Tibial nerve (tissue), 4 donors: ENCODE results near the gene RAP2B. TPM values are rescaled to one million over a fixed set of nuclear protein-coding genes. Genes with fewer than 3 reads are reported as not detected.

Experiments
- DNase-seq, 2 donors: peaks; one replicate each; pipeline ENCODE4 v3.0.0-alpha.2; 2019; ENCODE audit warnings: low spot score in 2 of 2
- H3K27ac ChIP-seq, 4 donors: fragments of 200-600 bp; sonication (generic) in 3 of 4; one replicate each; pipeline ENCODE4 v1.5.1; 2017 to 2019; ENCODE audit warnings: mild to moderate bottlenecking in 1 of 4
- H3K27me3 ChIP-seq, 2 donors: fragments of 200-600 bp; sonication (generic) in 1 of 2; one replicate each; pipeline versions ENCODE4 v1.5.1 to v1.6.0; 2017 to 2019
- H3K36me3 ChIP-seq, 3 donors: fragments of 200-600 bp; sonication (generic); one replicate each; pipeline ENCODE4 v1.5.1; 2018 to 2019
- H3K4me1 ChIP-seq, 4 donors: fragments of 200-600 bp; sonication (generic) in 3 of 4; one replicate each; pipeline ENCODE4 v1.5.1; 2017 to 2019
- H3K4me3 ChIP-seq, 4 donors: fragments of 200-600 bp; sonication (generic) in 3 of 4; one replicate each; pipeline ENCODE4 v1.5.1; 2017 to 2019; ENCODE audit warnings: mild to moderate bottlenecking in 1 of 4, moderate library complexity in 1 of 4
- H3K9me3 ChIP-seq, 4 donors: fragments of 200-600 bp; sonication (generic) in 3 of 4; one replicate each; pipeline ENCODE4 v1.5.1; 2017 to 2019
- CTCF ChIP-seq, 5 experiments: fragments of 200-600 bp in 3 of 5; fragments of 450-650 bp in 2 of 5; sonication (generic) in 3 of 5; IDR thresholded peaks; one replicate each; pipeline ENCODE4 v1.5.1; 2016 to 2019; ENCODE audit warnings: antibody characterized with exemption in 5 of 5, mild to moderate bottlenecking in 3 of 5, moderate library complexity in 2 of 5
- EP300 ChIP-seq, 2 donors: sonication (generic); formaldehyde crosslinking; IDR thresholded peaks; one replicate each; pipeline ENCODE4 v1.6.1; 2017; ENCODE audit warnings: antibody characterized with exemption in 2 of 2, mild to moderate bottlenecking in 1 of 2
- POLR2A ChIP-seq, 2 donors: fragments of 450-650 bp; IDR thresholded peaks; one replicate each; pipeline ENCODE4 v1.6.1; 2017; ENCODE audit warnings: antibody characterized with exemption in 2 of 2, mild to moderate bottlenecking in 2 of 2, moderate library complexity in 2 of 2
- WGBS, 2 donors: methylation state at CpG; one replicate each; pipeline ENCODE4 v1.1.5; 2018; 5-methylcytosine and 5-hydroxymethylcytosine counted together
- total RNA-seq, 4 donors: library from RNA; depleted of rRNA; stranded (reverse); fragments of >200 nt; gene quantifications; one replicate each; pipeline ENCODE4 v1.1.0, GENCODE V29; 2016

Gene RAP2B
- total RNA-seq, 4 donors from 2014 or later: 15.1 to 17.3 (median 15.8) TPM

GRCh38 chr3:153215966-153216365, 53.9 kb downstream of the RAP2B start:
- WGBS, 2 donors: 40 to 49% methylated on average over 5 of the region's 5 CpGs
- Histone ChIP-seq H3K27ac (no peak overlapping the region), H3K9me3 (no peaks in the 10 kb centered on the region), H3K4me1 (peaks cover 0 to 14% (median 0%) of the 10 kb centered on the region in 4 donors), H3K36me3 (no peaks in the 10 kb centered on the region), H3K4me3 (no peak overlapping the region), H3K27me3 (no peaks in the 10 kb centered on the region)
- no peak for DNase-seq
- no peak for TF ChIP-seq EP300 (IDR thresholded peaks at IDR 0.05)
- TF ChIP-seq POLR2A (IDR thresholded peaks at IDR 0.05): no peak
- TF ChIP-seq CTCF (IDR thresholded peaks at IDR 0.05): no peak

GRCh38 chr3:153216928-153217327, 54.9 kb downstream of the RAP2B start:
- no peaks in the 10 kb centered on the region for H3K9me3 ChIP-seq
- 81 to 92% methylated on average over 2 of the region's 2 CpGs for WGBS, 2 donors
- no peak for DNase-seq
- no peaks in the 10 kb centered on the region for H3K27me3 ChIP-seq
- TF ChIP-seq CTCF (IDR thresholded peaks at IDR 0.05): no peak
- no peak for TF ChIP-seq POLR2A (IDR thresholded peaks at IDR 0.05)
- TF ChIP-seq EP300 (IDR thresholded peaks at IDR 0.05): no peak
- no peaks in the 10 kb centered on the region for H3K36me3 ChIP-seq
- H3K4me3 ChIP-seq: no peak overlapping the region
- H3K4me1 ChIP-seq: peaks cover 0 to 14% (median 3%) of the 10 kb centered on the region in 4 donors
- no peak overlapping the region for H3K27ac ChIP-seq

GRCh38 chr3:153219146-153219545, 57.1 kb downstream of the RAP2B start:
- H3K4me1 ChIP-seq: peaks cover 0 to 16% (median 3%) of the 10 kb centered on the region in 4 donors
- 67 to 78% methylated on average over 2 of the region's 2 CpGs for WGBS, 2 donors
- TF ChIP-seq CTCF (IDR thresholded peaks at IDR 0.05): no peak
- TF ChIP-seq POLR2A (IDR thresholded peaks at IDR 0.05): no peak
- TF ChIP-seq EP300 (IDR thresholded peaks at IDR 0.05): no peak
- H3K27me3 ChIP-seq: no peaks in the 10 kb centered on the region
- no peak for DNase-seq
- H3K4me3 ChIP-seq: no peak overlapping the region
- H3K36me3 ChIP-seq: no peaks in the 10 kb centered on the region
- H3K9me3 ChIP-seq: no peaks in the 10 kb centered on the region
- H3K27ac ChIP-seq: no peak overlapping the region
